GM12891 (cell line): ENCODE measurements around the gene NCOA4.
A peak's percentile ranks its signal among the peaks of the same experiment; 100 is the strongest.
"Not testable (repeated sequence)": the region's sequence is repeated elsewhere in the genome, so short reads cannot be mapped to it uniquely, and the experiment has no call there.

Source experiments
- DNase-seq: peaks from one replicate; pipeline ENCODE4 v3.0.0; 2011; ENCODE audit warnings: low spot score; ENCODE audit not compliant: insufficient read length
- FAIRE-seq: peaks from 2 replicates; lab custom pipeline; 2011; peaks lifted over from hg19 to GRCh38; lab: Jason Lieb, UNC
- PAX5 ChIP-seq: IDR thresholded peaks from 2 replicates; pipeline ENCODE4 v1.6.1; 2011; ENCODE audit warnings: low read length, moderate library complexity, mild to moderate bottlenecking; ENCODE audit not compliant: insufficient read depth, severe bottlenecking
- POLR2A ChIP-seq: IDR thresholded peaks from 2 replicates; pipeline ENCODE4 v1.6.1; 2011; ENCODE audit warnings: low read depth, low read length, control low read depth
- POLR2AphosphoS5 ChIP-seq: IDR thresholded peaks from 2 replicates; pipeline ENCODE4 v1.6.1; 2011; ENCODE audit warnings: low read depth, low read length, control low read depth
- POU2F2 ChIP-seq: IDR thresholded peaks from 2 replicates; pipeline ENCODE4 v1.6.1; 2011; ENCODE audit warnings: low read depth, mild to moderate bottlenecking, control low read depth, low read length, moderate library complexity
- SPI1 ChIP-seq: IDR thresholded peaks from 2 replicates; pipeline ENCODE4 v1.6.1; 2011; ENCODE audit warnings: low read depth, low read length, control low read depth
- TAF1 ChIP-seq: IDR thresholded peaks from 2 replicates; pipeline ENCODE4 v1.6.1; 2011; ENCODE audit warnings: low read depth, low read length, control low read depth

NCOA4 gene

DNA sequence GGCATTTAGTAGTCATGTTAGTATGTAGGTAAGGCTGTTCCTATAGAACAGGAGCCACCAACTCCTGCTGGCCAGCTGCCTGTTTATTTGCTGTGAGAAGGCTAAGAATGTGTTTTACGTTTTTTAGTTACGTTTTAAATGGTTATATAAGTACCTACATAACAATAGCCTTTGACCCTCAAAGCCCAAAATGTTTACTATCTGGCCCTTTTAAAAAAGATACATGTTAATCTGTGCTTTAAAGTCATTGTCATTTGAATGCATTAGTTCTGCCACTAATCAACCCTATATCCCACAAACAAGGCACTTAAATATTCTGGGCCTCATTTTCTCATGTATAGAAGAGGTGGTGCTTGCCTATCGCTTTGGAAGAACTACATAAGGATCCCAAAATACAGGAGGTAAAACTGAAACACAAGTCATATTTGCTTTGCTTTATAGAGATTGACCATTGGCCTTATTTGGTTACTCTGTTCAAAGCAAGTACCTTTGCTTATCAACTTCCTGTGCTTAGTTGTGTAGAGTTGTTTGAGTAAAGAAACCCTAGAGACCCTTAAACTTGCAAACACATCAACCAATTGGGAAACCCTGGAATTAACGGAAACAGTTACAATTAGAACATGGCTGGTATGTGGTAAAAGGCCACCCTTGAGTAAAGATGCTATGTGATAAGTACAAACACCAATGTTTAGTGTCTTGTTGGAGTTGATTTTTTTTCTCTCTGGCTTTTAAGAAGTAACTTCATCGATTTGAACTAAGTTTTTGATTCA lies 32.2 kb downstream of the NCOA4 start:
- FAIRE-seq: no peak
- no peak for DNase-seq
- no peak for TF ChIP-seq POU2F2
- no peak for TF ChIP-seq POLR2AphosphoS5
- TF ChIP-seq TAF1: no peak
- no peak for TF ChIP-seq POLR2A
- TF ChIP-seq PAX5: no peak
- TF ChIP-seq SPI1: no peak

DNA sequence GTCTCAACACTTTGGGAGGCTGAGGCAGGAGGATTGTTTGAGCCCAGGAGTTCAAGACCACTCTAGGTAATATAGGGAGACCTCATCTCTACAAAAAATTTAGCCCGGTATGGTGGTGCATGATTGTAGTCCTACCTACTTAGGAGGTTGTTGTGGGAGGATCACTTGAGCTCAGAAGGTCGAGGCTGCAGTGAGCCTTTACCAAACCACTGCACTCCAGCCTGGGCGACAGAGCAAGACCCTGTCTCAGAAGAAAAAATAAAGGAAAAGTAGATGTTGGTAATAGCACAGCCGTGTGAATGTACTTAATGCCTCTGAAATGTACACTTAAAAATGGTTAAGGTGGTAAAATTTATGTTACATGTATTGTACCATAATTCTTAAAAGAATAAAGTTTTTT lies 32.9 kb downstream of the NCOA4 start:
- DNase-seq: no peak
- no peak for FAIRE-seq
- TF ChIP-seq PAX5 (no peak), POLR2AphosphoS5 (no peak), POLR2A (no peak), SPI1 (no peak), POU2F2 (no peak), TAF1 (no peak)

DNA sequence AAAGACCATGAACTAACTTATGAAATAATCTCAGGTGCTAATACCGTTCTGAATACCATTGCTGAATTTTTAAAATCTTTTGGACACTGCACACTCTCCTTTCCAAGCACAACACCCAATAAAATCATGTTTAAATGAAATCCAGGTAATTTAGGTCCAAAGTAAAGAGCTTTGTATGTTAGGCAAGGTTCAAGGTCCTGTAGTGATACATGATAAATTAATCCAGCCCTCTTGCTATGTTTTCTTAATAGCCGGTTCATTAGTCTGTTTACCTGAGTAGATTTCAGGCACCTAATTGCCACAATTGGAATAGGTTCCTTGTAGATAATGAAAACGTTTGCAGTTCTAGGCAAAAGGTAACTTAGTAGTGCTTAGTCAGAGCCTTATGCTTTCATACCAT lies 44.8 kb downstream of the NCOA4 start:
- not testable (repeated sequence) for FAIRE-seq, DNase-seq

- not testable (repeated sequence) for DNase-seq, FAIRE-seq
These were observed 46.0 kb downstream of the NCOA4 start for GRCh38 chr10:45984473-45984872.

DNA sequence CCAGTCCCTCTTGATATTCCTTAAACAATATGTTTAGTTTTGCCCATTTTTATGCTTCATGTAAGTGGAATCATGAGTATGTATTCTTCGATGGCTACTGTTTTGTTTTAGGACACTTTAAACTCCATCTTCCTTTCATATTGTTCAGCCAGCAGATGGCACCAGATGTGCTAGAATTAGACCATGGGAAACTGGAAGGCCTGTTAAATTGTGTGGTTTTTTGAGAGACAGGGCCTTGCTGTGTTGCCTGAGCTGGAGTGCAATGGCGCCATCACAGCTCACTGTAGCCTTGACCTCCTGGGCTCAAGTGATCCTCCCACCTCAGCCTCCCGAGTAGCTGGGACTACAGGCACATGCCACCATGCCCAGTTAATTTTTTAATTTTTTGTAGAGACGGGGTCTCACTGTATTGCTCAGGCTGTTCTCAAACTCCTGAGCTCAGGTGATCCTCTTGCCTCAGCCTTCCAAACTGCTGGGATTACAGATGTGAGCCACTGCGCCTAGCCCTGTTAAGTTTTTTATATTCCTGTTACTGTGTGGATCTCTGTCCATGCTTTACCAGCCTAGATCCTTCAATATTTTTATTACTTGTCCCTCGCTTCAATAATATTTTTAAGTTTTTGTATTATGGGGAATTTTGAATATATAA lies 46.8 kb downstream of the NCOA4 start:
- FAIRE-seq, DNase-seq: not testable (repeated sequence)

DNA sequence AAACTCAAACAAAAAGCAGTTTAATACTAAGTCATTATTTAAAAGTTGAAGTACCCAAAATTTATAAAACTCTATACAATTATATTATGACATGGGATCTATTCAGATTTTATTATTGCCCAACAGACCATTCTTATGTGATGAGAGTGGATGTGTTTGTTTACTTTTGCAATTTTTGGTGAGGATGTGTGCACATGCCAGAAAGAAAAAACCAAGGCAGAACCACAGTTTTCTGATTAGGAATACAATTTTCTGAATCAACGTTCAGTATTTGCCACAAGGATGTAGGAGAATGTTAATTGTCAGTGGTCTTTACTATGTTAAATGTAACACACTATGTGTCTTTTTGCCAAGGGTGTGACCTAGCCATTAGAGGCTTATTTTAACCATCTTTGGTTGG lies 49.1 kb downstream of the NCOA4 start:
- not testable (repeated sequence) for DNase-seq, FAIRE-seq

DNA sequence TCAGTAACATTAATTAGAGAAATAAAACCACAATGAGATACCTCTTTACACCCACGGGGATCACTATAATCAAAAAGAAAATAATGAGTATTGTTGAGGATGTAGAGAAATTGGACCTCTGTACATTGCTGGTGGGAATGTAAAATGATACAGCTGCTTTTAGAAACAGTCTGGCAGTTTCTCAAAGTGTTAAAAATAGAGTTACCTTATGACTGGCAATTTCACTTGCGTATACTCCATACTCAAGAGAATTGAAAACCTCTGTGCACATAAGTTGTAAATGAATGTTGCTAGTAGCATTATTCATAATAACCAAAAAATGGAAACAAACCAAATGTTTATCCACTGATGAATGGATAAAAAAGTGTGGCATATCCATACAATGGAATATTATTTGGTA lies 51.9 kb downstream of the NCOA4 start:
- not testable (repeated sequence) for DNase-seq, FAIRE-seq

DNA sequence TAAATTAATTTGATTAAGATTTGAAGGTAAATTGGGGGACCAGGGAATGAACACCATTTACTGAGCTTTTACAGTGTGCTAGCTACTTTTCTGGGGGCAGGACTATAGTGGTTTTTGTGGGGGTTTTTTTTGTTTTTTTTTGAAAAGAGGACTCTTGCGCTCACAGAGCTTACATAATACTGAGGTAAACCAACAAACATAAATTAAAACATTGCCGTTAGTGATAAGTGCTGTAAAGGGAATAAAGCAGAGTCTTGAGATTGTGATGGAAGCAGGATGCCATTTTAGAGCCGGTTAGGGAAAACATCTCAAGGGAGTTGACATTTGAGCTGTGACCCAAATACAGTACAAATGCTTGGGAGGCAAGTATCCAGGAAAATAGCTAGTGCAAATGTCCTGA lies 56.4 kb downstream of the NCOA4 start:
- not testable (repeated sequence) for FAIRE-seq, DNase-seq

DNA sequence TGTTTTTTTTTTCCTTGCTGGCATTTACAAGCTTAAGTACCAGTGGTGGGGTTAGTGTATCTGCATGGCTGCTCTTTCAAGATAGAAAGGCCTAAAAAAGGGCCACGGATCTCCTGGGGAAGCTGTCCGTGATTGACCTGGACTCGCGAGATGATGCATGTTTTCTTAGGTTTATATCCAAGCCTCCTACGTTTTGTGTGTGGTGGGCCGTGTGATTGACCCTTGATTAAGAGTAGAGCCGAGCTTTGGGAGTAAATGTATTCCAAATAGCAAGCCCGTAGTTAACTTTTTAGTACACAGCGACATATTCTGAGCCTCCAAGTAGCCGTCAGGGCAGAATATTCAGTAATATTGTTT lies 57.6 kb downstream of the NCOA4 start:
- not testable (repeated sequence) for DNase-seq, FAIRE-seq

GRCh38 chr10:45972106-45972812 lies 58.2 kb downstream of the NCOA4 start, which contains the start of gene TIMM23:
TIMM23 (plus strand) TSS chr10:45972489; CDS start chr10:45972625, 136 bp downstream.
- peak; percentile 9 for DNase-seq
- not testable (repeated sequence) for FAIRE-seq
- TF ChIP-seq TAF1 (0 out of 2 replicates have a peak, but pooled peaks have one; percentile 58), POLR2A (peak; percentile 75), SPI1 (peak; percentile 58), POLR2AphosphoS5 (peak; percentile 74)

- not testable (repeated sequence) for DNase-seq, FAIRE-seq
These were observed 58.7 kb downstream of the NCOA4 start for GRCh38 chr10:45971742-45972105.

DNA sequence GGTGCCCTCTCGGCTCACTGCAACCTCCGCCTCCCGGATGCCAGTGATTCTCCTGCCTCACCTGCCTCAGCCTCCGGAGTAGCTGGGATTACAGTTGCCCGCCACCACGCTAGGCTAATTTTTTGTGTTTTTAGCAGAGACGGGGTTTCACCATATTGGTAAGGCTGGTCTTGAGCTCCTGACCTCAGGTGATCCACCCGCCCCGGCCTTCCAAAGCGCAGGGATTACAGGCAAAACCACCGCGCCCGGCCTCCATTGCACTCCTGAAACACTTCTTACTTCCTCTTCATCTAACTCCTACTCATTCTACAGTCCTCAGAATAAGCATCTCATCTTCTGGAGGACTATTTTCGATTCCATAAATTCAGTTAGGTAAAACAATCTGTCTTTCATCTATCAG lies 59.4 kb downstream of the NCOA4 start:
- FAIRE-seq, DNase-seq: not testable (repeated sequence)

DNA sequence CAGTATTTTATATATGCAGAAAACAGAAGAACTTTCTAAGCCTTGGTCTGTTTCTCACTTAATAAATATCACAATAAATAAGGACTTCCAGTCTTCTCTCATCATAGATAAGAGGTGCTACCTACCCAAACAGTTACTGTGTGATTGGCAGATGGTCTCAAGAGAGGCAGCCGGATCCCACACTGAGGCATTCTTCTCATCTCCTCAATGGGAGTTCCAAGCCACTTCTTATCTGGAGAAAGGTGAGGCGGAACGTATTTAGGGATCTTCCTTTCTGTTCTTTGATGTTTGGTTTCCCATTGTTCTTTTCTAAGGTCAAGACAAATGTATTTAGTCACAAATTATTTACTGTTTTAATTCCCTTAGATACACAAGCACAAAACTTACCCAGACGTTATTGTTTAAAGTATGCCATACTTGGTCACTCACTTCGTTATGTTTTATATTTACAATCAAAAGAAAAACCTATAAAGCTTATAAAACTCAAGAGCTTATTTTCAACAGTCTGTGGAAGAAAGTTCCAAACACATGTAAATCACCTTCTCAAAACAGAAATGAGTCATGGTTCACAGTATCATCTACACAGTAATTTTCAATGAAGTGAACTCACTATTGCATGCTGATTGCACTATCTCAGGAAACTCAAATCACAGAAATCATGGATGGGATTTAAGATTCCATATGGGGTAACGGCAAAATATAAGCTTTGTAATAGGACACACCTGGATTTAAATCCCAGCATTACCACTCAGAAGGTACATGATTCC lies 67.6 kb downstream of the NCOA4 start:
- not testable (repeated sequence) for FAIRE-seq, DNase-seq

DNA sequence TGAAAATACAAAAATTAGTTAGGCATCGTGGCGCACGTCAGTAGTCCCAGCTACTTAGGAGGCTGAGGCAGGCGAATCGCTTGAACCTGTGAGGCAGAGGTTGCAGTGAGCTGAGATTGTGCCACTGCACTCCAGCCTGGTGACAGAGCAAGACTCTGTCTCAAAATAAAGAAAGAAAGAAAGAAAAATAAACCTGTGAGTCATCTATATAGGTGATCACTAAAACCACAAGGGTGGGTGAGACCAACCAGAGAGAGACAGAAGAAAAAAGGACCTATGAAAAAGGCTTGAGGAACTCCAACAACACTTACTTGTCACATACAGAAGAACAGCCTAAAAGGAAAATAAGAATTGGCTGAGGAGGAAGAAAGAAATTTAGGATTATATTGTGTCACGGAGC lies 72.5 kb downstream of the NCOA4 start:
- not testable (repeated sequence) for DNase-seq, FAIRE-seq

GRCh38 chr10:45956634-45957033 lies 73.8 kb downstream of the NCOA4 start:
- FAIRE-seq: not testable (repeated sequence)

More at GRCh38 chr10:45956634-45957033, 73.8 kb downstream of the NCOA4 start:
- not testable (repeated sequence) for DNase-seq
